Skeletal muscle cell (primary cell): ENCODE measurements around the gene ANKRD50.

ENCODE experiments used
- DNase-seq: peaks from one replicate; pipeline ENCODE4 v3.0.0-alpha.2; 2010; ENCODE audit warnings: low read depth
- H3K4me3 ChIP-seq: 2 replicates; pipeline ENCODE4 v1.5.1; 2011; ENCODE audit warnings: low read depth, mild to moderate bottlenecking, control low read depth, low read length, moderate library complexity

The ANKRD50 gene

GRCh38 chr4:124712372-124713184 lies at the start of gene ANKRD50:
Gene ANKRD50 (minus strand): TSS chr4:124712732. CDS start chr4:124710511, 2,221 bp downstream.
- peak within 1 kb of the TSS; percentile 85 for H3K4me3 ChIP-seq
- peak; percentile 86 for DNase-seq

GRCh38 chr4:124757126-124757525 lies 44.6 kb upstream of the ANKRD50 start:
- no peak overlapping the region for H3K4me3 ChIP-seq
- DNase-seq = no peak

DNA sequence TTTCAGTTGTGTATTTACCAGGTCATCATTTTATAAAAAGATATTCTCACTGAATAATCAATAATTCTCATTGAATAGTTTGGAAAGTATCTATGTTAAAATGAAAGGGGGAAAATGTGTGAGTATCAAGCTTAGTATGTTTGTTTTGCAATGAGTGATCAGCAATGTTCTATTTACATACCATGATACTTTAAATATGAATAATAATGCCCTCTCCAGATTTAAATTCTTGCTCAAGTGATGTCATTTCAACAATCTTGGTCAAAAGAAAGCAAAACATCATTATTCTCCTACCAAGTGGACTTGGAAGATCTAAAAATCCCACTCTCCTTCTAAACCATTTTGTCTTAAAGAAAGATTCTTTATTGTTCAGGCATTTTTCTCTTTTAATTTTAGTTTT lies 42.1 kb upstream of the ANKRD50 start:
- DNase-seq = no peak
- no peak overlapping the region for H3K4me3 ChIP-seq

DNA sequence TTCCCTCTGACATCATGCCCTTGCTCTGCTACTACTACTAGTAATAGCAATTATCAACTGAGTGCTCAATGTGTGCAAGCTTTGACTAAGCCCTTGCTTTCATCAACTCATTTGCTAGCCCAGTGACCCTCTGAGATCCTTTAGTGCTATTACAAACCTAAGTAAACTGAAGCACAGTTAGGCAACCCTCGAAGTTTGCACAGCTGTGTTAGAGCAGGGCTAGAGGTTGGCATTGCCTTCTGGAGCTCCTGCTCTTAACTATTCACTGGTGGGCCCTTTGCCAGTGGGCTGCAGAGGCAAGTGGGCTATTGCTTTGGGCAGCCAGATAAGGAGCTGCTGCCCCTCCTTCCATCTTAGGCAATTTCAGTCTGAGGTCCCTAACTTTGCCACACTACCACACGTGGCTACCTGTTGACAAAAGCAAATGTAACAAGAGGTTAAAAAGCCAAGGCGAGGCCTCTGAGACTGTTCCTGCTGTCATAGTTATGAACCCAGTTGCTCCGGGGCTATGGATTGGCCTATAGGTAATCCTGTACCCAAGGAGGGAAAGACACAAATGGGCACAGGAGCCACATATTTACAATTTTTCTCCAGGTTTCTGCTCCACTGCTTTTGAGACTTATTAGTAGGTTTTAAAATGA lies 41.5 kb upstream of the ANKRD50 start:
- peak; percentile 12 for DNase-seq

GRCh38 chr4:124749421-124749820 lies 36.9 kb upstream of the ANKRD50 start:
- no peak overlapping the region for H3K4me3 ChIP-seq
- no peak for DNase-seq

More for the DNA sequence above, 41.5 kb upstream of the ANKRD50 start:
- H3K4me3 ChIP-seq = no peak overlapping the region

DNA sequence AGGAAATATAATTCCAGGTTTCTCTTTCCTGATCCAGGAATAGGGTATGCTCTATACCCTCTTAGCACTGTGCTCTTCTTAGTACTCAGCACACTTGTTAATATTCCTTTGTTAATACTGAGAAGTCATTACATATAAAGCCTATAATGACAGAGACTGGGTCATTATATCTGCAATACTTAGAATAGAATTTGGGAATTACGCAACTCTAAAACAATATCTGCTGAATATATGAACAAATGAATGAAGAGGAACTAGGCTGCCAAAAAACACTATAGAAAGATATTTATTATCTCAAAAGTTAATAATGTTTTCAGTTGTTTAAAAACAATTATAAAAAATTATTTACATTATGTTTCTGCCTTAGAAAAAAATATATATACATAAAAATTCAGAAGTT lies 36.4 kb upstream of the ANKRD50 start:
- no peak overlapping the region for H3K4me3 ChIP-seq
- no peak for DNase-seq

- H3K4me3 ChIP-seq = no peak overlapping the region
- DNase-seq = no peak
Observed at GRCh38 chr4:124745985-124746801, 33.7 kb upstream of the ANKRD50 start.

GRCh38 chr4:124743711-124744110 lies 31.2 kb upstream of the ANKRD50 start:
- DNase-seq = no peak
- H3K4me3 ChIP-seq = no peak overlapping the region

DNA sequence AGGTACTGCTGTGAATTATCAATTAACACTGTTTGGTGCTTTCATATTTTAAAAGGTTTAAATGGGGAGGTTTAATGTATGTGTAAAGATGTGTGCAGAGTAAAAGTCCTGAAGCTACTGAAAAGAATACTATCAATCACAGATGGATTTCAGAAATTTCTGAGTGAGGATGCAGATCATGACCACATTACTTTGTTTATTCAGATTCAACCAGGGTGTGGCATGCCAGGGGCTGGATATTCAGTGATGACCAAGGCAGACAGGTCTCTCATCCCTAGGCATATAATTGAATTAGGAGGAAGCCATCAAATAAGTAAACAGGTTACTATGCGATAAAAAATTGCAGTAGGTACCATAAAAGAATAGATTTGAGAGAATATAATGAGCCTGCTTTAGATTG lies 28.0 kb upstream of the ANKRD50 start:
- H3K4me3 ChIP-seq = no peak overlapping the region
- no peak for DNase-seq

DNA sequence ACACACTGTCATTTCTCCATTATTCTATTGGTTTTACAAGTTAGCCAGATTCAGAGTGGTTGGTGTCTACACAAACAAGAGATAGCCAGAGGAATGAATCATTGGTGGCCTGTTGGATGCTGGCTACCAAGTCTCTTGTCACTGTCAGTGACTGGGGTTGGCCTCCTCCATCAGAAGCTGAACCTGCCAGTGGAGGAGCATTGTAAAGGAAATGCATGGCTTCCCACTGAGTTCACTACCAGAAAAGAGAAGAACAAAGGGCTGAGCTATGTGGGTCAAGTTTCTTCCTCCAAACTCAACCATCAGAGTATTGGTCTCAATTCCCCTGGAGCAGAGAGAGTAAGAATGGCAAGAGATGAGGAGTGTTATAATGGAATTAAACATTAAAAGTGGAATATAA lies 26.5 kb upstream of the ANKRD50 start:
- no peak overlapping the region for H3K4me3 ChIP-seq
- no peak for DNase-seq

- no peak for DNase-seq
- H3K4me3 ChIP-seq = no peak overlapping the region
Observed at GRCh38 chr4:124737619-124738018, 25.1 kb upstream of the ANKRD50 start.

- DNase-seq = no peak
- H3K4me3 ChIP-seq = no peak overlapping the region
Observed at GRCh38 chr4:124736526-124736925, 24.0 kb upstream of the ANKRD50 start.

- no peak for DNase-seq
- H3K4me3 ChIP-seq = no peak overlapping the region
Observed at GRCh38 chr4:124727331-124727890, 14.9 kb upstream of the ANKRD50 start.

DNA sequence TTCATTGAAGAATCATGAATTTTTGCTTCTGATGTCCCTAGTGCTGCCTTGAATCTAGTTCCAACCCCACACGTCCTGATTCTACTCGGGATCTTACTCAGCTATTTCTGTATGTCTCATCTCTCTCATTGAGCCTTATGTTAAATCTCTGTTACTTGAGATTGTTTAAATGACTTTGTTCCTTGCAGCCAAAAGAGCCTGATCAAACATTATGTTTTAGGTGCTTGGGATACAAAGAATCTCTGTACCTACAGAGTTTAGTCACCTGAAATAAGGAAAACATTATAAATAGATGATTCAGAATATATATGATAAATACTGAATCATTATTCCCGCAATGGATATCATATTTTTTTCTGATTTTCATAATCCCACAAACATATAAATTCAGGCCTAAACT lies 13.7 kb upstream of the ANKRD50 start:
- H3K4me3 ChIP-seq = no peak overlapping the region
- no peak for DNase-seq

- no peak overlapping the region for H3K4me3 ChIP-seq
- DNase-seq = no peak
Observed at GRCh38 chr4:124722071-124722470, 9.5 kb upstream of the ANKRD50 start.

GRCh38 chr4:124717101-124717500 lies 4.6 kb upstream of the ANKRD50 start:
- H3K4me3 ChIP-seq = no peak overlapping the region
- no peak for DNase-seq

DNA sequence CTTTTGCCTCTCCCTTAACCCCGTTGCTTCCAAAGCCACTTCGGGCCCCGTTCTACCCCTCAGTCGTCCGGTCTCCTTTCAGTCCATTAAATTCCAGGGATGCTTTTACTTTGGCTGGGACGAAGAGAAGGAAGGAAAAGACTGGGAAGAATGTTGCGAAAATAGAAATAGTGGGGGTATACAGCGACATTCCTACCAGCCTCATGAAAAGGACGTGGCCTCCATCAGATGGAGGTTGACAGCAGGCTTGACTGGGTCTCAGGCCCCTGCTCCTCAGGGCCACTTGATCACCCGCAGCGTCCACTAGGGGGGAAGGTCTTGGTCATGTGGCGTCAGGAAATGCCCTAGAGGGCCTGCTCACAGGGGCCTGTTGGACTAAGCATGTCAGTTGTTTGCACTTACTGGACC lies 657 bp upstream of the ANKRD50 start:
- DNase-seq = peak; percentile 31

GRCh38 chr4:124711471-124712371 lies 811 bp downstream of the ANKRD50 start:
- peak; percentile 43 for DNase-seq
- peak overlapping the region; percentile 85 for H3K4me3 ChIP-seq

More for the DNA sequence above, 657 bp upstream of the ANKRD50 start:
- peak overlapping the region; percentile 85 for H3K4me3 ChIP-seq

DNA sequence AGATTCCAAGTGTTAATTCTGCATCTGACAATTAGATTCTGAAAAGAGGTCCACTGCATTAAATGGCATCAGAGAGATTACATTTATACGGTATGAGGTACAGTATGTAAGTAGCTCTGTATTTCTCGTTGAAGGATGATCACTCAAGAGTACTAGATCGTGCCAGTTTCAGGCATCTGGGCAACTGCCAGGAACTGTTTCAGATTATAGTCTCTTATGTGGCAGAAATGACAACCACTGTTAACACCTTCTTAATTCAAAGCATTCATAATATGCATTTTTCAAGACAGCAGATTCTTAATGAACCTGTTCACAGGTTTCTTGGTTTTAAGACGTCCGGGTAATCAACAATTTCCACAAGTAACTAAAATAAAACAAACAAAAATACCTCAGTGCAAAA lies 1.6 kb downstream of the ANKRD50 start:
- H3K4me3 ChIP-seq = peak overlapping the region; percentile 85
- no peak for DNase-seq
